Measurements from ENCODE around the gene WDR73.

WDR73 gene

GRCh38 chr15:84684092-84684491, 30.0 kb upstream of the WDR73 start:
- Histone ChIP-seq H3K36me3 (ENCODE audit: control insufficient read depth, insufficient read depth, low read length) (peaks cover 87% of the 10 kb centered on the region), H3K4me3 (ENCODE audit: extremely low read depth, insufficient read depth, low read length, poor library complexity, severe bottlenecking) (no peak overlapping the region)
- 71% methylated on average over 1 of the region's 1 CpG; no CpG with 5 or more reads in 1 of the 2 experiments for WGBS, 2 experiments (ENCODE audit: insufficient coverage in 2 of 2)

GRCh38 chr15:84681831-84682230, 27.7 kb upstream of the WDR73 start:
- no peaks in the 10 kb centered on the region for H3K9me3 ChIP-seq (ENCODE audit: control insufficient read depth, low read length)
- H3K36me3 ChIP-seq (ENCODE audit: control insufficient read depth, insufficient read depth, low read length): peaks cover 84% of the 10 kb centered on the region
- H3K27ac ChIP-seq (ENCODE audit: low read depth, low read length, severe bottlenecking): no peak overlapping the region
- no peaks in the 10 kb centered on the region for H3K4me1 ChIP-seq (ENCODE audit: control insufficient read depth, insufficient read depth, low read length, poor library complexity, severe bottlenecking)
- H3K4me3 ChIP-seq (ENCODE audit: extremely low read depth, insufficient read depth, low read length, poor library complexity, severe bottlenecking): no peak overlapping the region
- 96 to 100% methylated on average over 3 of the region's 3 CpGs for WGBS, 2 experiments (ENCODE audit: insufficient coverage in 2 of 2)

More at GRCh38 chr15:84684092-84684491, 30.0 kb upstream of the WDR73 start:
- Histone ChIP-seq H3K4me1 (ENCODE audit: control insufficient read depth, insufficient read depth, low read length, poor library complexity, severe bottlenecking) (no peaks in the 10 kb centered on the region), H3K9me3 (ENCODE audit: control insufficient read depth, low read length) (no peaks in the 10 kb centered on the region), H3K27ac (ENCODE audit: low read depth, low read length, severe bottlenecking) (no peak overlapping the region)

GRCh38 chr15:84671211-84671610, 17.1 kb upstream of the WDR73 start:
- Histone ChIP-seq H3K4me1 (ENCODE audit: control insufficient read depth, insufficient read depth, low read length, poor library complexity, severe bottlenecking) (no peaks in the 10 kb centered on the region), H3K27ac (ENCODE audit: low read depth, low read length, severe bottlenecking) (no peak overlapping the region), H3K9me3 (ENCODE audit: control insufficient read depth, low read length) (no peaks in the 10 kb centered on the region), H3K4me3 (ENCODE audit: extremely low read depth, insufficient read depth, low read length, poor library complexity, severe bottlenecking) (no peak overlapping the region), H3K36me3 (ENCODE audit: control insufficient read depth, insufficient read depth, low read length) (peaks cover 78% of the 10 kb centered on the region)

GRCh38 chr15:84669726-84670125, 15.6 kb upstream of the WDR73 start:
- H3K36me3 ChIP-seq (ENCODE audit: control insufficient read depth, insufficient read depth, low read length): peaks cover 80% of the 10 kb centered on the region
- no peaks in the 10 kb centered on the region for H3K4me1 ChIP-seq (ENCODE audit: control insufficient read depth, insufficient read depth, low read length, poor library complexity, severe bottlenecking)
- no peaks in the 10 kb centered on the region for H3K9me3 ChIP-seq (ENCODE audit: control insufficient read depth, low read length)
- WGBS, 2 experiments (ENCODE audit: insufficient coverage in 2 of 2): 86 to 94% methylated on average over 4 to 6 of the region's 8 CpGs
- H3K27ac ChIP-seq (ENCODE audit: low read depth, low read length, severe bottlenecking): no peak overlapping the region
- no peak overlapping the region for H3K4me3 ChIP-seq (ENCODE audit: extremely low read depth, insufficient read depth, low read length, poor library complexity, severe bottlenecking)

GRCh38 chr15:84668221-84668982, 14.3 kb upstream of the WDR73 start:
- Histone ChIP-seq H3K4me1 (ENCODE audit: control insufficient read depth, insufficient read depth, low read length, poor library complexity, severe bottlenecking) (no peaks in the 10 kb centered on the region), H3K4me3 (ENCODE audit: extremely low read depth, insufficient read depth, low read length, poor library complexity, severe bottlenecking) (no peak overlapping the region), H3K27ac (ENCODE audit: low read depth, low read length, severe bottlenecking) (no peak overlapping the region), H3K36me3 (ENCODE audit: control insufficient read depth, insufficient read depth, low read length) (peaks cover 79% of the 10 kb centered on the region), H3K9me3 (ENCODE audit: control insufficient read depth, low read length) (no peaks in the 10 kb centered on the region)
- 100% methylated on average over 2 of the region's 3 CpGs; no CpG with 5 or more reads in 1 of the 2 experiments for WGBS, 2 experiments (ENCODE audit: insufficient coverage in 2 of 2)

GRCh38 chr15:84666373-84666772, 12.3 kb upstream of the WDR73 start:
- WGBS, 2 experiments (ENCODE audit: insufficient coverage in 2 of 2): 100% methylated on average over 1 of the region's 2 CpGs; no CpG with 5 or more reads in 1 of the 2 experiments
- peaks cover 81% of the 10 kb centered on the region for H3K36me3 ChIP-seq (ENCODE audit: control insufficient read depth, insufficient read depth, low read length)
- H3K27ac ChIP-seq (ENCODE audit: low read depth, low read length, severe bottlenecking): no peak overlapping the region
- H3K4me1 ChIP-seq (ENCODE audit: control insufficient read depth, insufficient read depth, low read length, poor library complexity, severe bottlenecking): no peaks in the 10 kb centered on the region
- H3K4me3 ChIP-seq (ENCODE audit: extremely low read depth, insufficient read depth, low read length, poor library complexity, severe bottlenecking): no peak overlapping the region
- no peaks in the 10 kb centered on the region for H3K9me3 ChIP-seq (ENCODE audit: control insufficient read depth, low read length)

GRCh38 chr15:84661001-84661400, 6.9 kb upstream of the WDR73 start:
- Histone ChIP-seq H3K27ac (ENCODE audit: low read depth, low read length, severe bottlenecking) (no peak overlapping the region), H3K4me1 (ENCODE audit: control insufficient read depth, insufficient read depth, low read length, poor library complexity, severe bottlenecking) (peaks cover 9% of the 10 kb centered on the region), H3K4me3 (ENCODE audit: extremely low read depth, insufficient read depth, low read length, poor library complexity, severe bottlenecking) (no peak overlapping the region), H3K9me3 (ENCODE audit: control insufficient read depth, low read length) (no peaks in the 10 kb centered on the region), H3K36me3 (ENCODE audit: control insufficient read depth, insufficient read depth, low read length) (peaks cover 39% of the 10 kb centered on the region)
- 95 to 97% methylated on average over 5 to 9 of the region's 10 CpGs for WGBS, 2 experiments (ENCODE audit: insufficient coverage in 2 of 2)

GRCh38 chr15:84659904-84660781, 6.1 kb upstream of the WDR73 start:
- H3K4me3 ChIP-seq (ENCODE audit: extremely low read depth, insufficient read depth, low read length, poor library complexity, severe bottlenecking): no peak overlapping the region
- peaks cover 30% of the 10 kb centered on the region for H3K36me3 ChIP-seq (ENCODE audit: control insufficient read depth, insufficient read depth, low read length)
- no peak overlapping the region for H3K27ac ChIP-seq (ENCODE audit: low read depth, low read length, severe bottlenecking)
- WGBS, 2 experiments (ENCODE audit: insufficient coverage in 2 of 2): 73 to 100% methylated on average over 1 to 2 of the region's 4 CpGs
- H3K9me3 ChIP-seq (ENCODE audit: control insufficient read depth, low read length): no peaks in the 10 kb centered on the region
- peaks cover 9% of the 10 kb centered on the region for H3K4me1 ChIP-seq (ENCODE audit: control insufficient read depth, insufficient read depth, low read length, poor library complexity, severe bottlenecking)

- Histone ChIP-seq H3K27ac (ENCODE audit: low read depth, low read length, severe bottlenecking) (peak overlapping the region; percentile 79), H3K4me1 (ENCODE audit: control insufficient read depth, insufficient read depth, low read length, poor library complexity, severe bottlenecking) (peaks cover 9% of the 10 kb centered on the region), H3K9me3 (ENCODE audit: control insufficient read depth, low read length) (no peaks in the 10 kb centered on the region), H3K36me3 (ENCODE audit: control insufficient read depth, insufficient read depth, low read length) (peaks cover 20% of the 10 kb centered on the region), H3K4me3 (ENCODE audit: extremely low read depth, insufficient read depth, low read length, poor library complexity, severe bottlenecking) (no peak overlapping the region)
- 60 to 75% methylated on average over 4 of the region's 7 CpGs for WGBS, 2 experiments (ENCODE audit: insufficient coverage in 2 of 2)
Measured at GRCh38 chr15:84658788-84659411, 4.8 kb upstream of the WDR73 start.

GRCh38 chr15:84658080-84658787, 4.2 kb upstream of the WDR73 start, which contains the start of gene NMB:
TSS of gene NMB (minus strand) at chr15:84658199. CDS start at chr15:84658152, 47 bp downstream.
- 7% methylated on average over 48 of the region's 61 CpGs for WGBS, 2 experiments (ENCODE audit: insufficient coverage in 2 of 2)

More at GRCh38 chr15:84658080-84658787, 4.2 kb upstream of the WDR73 start, which contains the start of gene NMB:
- Histone ChIP-seq H3K4me3 (ENCODE audit: extremely low read depth, insufficient read depth, low read length, poor library complexity, severe bottlenecking) (peak within 1 kb of the TSS; percentile 41), H3K36me3 (ENCODE audit: control insufficient read depth, insufficient read depth, low read length) (peaks cover 15% of the 10 kb centered on the region), H3K9me3 (ENCODE audit: control insufficient read depth, low read length) (no peaks in the 10 kb centered on the region), H3K27ac (ENCODE audit: low read depth, low read length, severe bottlenecking) (peak within 1 kb of the TSS; percentile 79), H3K4me1 (ENCODE audit: control insufficient read depth, insufficient read depth, low read length, poor library complexity, severe bottlenecking) (peaks cover 11% of the 10 kb centered on the region)
